Vagina (tissue), 2 donors: Measurements from ENCODE around the gene CHST10. TPM values are rescaled to one million over a fixed set of nuclear protein-coding genes. Genes with fewer than 3 reads are reported as not detected.

ENCODE experiments used
- DNase-seq, 2 donors: peaks; one replicate each; pipeline ENCODE4 v3.0.0-alpha.2; 2017; ENCODE audit errors: extremely low spot score in 2 of 2
- H3K27ac ChIP-seq: fragments of 200-600 bp; sonication (generic); one replicate; pipeline ENCODE4 v1.5.1; 2019
- H3K27me3 ChIP-seq: fragments of 200-600 bp; sonication (generic); one replicate; pipeline ENCODE4 v1.5.1; 2019
- H3K36me3 ChIP-seq, 2 donors: fragments of 200-600 bp; sonication (generic); one replicate each; pipeline ENCODE4 v1.5.1; 2017 to 2019
- H3K4me1 ChIP-seq: fragments of 200-600 bp; sonication (generic); one replicate; pipeline ENCODE4 v1.5.1; 2019
- H3K4me3 ChIP-seq, 2 donors: fragments of 200-600 bp; sonication (generic); 1 replicate in 1 of 2; 2 replicates in 1 of 2; pipeline ENCODE4 v1.5.1; 2016 to 2019
- H3K9me3 ChIP-seq: fragments of 200-600 bp; sonication (generic); one replicate; pipeline ENCODE4 v1.5.1; 2019
- POLR2A ChIP-seq, 2 donors: fragments of 450-650 bp; IDR thresholded peaks; one replicate each; pipeline ENCODE4 v1.6.1; 2017; ENCODE audit warnings: antibody characterized with exemption in 2 of 2, mild to moderate bottlenecking in 2 of 2, moderate library complexity in 2 of 2
- POLR2AphosphoS5 ChIP-seq, 2 donors: sonication (generic); formaldehyde crosslinking; IDR thresholded peaks; one replicate each; pipeline ENCODE4 v1.9.0; 2017; ENCODE audit warnings: antibody characterized with exemption in 2 of 2, mild to moderate bottlenecking in 2 of 2, low read depth in 1 of 2; ENCODE audit not compliant: insufficient read depth in 1 of 2
- intact Hi-C: fragments of 100-400 bp; cut with DNase I; formaldehyde crosslinking; loops from one replicate; pipeline ENCODE4 v1.15.1; 2023
- total RNA-seq: library from RNA; depleted of rRNA; stranded (reverse); fragments of >200 nt; gene quantifications from one replicate; pipeline ENCODE4 v1.2.3, GENCODE V29; 2016
- TF ChIP-seq, protein P1 (sequence below), 3 experiments: fragments of 450-650 bp in 2 of 3; fragments of 200-600 bp in 1 of 3; sonication (generic) in 1 of 3; IDR thresholded peaks; one replicate each; pipeline ENCODE4 v1.5.1; 2017 to 2019; ENCODE audit warnings: antibody characterized with exemption in 3 of 3, mild to moderate bottlenecking in 2 of 3, moderate library complexity in 2 of 3

The CHST10 gene
- total RNA-seq, 1 donor from 2014 or later = 5.6 TPM

- intact Hi-C loops = no loop called here
- no peaks in the 10 kb centered on the region for H3K4me1 ChIP-seq
- H3K27ac ChIP-seq = no peak overlapping the region
- H3K36me3 ChIP-seq = no peaks in the 10 kb centered on the region
- H3K27me3 ChIP-seq = no peaks in the 10 kb centered on the region
- no peak overlapping the region for H3K4me3 ChIP-seq
- peak in 1 of 2 donors; percentile 27 for DNase-seq
- no peak for TF ChIP-seq POLR2AphosphoS5 (IDR thresholded peaks at IDR 0.05; ENCODE audit: insufficient read depth in 1 of 2, low read depth in 1 of 2)
- no peaks in the 10 kb centered on the region for H3K9me3 ChIP-seq
Measured at GRCh38 chr2:100423631-100424030, 6.2 kb upstream of the CHST10 start.

GRCh38 chr2:100422320-100423055 is 5.0 kb upstream of the CHST10 start:
- H3K4me3 ChIP-seq = no peak overlapping the region
- intact Hi-C loops = no loop called here
- H3K36me3 ChIP-seq = no peaks in the 10 kb centered on the region

DNA sequence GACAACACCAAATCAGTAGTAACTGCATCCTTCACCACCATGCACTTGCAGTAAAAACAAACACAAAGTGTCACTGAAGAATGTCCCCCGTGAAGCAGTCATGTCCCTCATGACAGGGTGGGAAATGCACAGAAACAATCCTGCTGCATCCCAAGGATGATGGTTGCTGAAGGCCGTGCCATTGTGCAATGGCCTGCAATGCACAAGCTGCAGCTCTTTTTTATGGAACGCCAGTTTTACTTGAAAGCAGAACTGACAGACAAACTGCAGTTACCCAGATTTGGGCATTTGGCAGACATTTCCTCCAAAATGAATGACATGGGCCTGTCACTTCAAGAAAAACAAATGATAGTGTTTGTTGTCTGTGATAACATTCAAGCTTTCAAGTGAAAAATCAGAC is 2.4 kb upstream of the CHST10 start:
- H3K4me3 ChIP-seq = no peak overlapping the region
- TF ChIP-seq POLR2A (IDR thresholded peaks at IDR 0.05) (no peak), POLR2AphosphoS5 (IDR thresholded peaks at IDR 0.05; ENCODE audit: insufficient read depth in 1 of 2, low read depth in 1 of 2) (no peak)
- TF ChIP-seq, protein P1, sequence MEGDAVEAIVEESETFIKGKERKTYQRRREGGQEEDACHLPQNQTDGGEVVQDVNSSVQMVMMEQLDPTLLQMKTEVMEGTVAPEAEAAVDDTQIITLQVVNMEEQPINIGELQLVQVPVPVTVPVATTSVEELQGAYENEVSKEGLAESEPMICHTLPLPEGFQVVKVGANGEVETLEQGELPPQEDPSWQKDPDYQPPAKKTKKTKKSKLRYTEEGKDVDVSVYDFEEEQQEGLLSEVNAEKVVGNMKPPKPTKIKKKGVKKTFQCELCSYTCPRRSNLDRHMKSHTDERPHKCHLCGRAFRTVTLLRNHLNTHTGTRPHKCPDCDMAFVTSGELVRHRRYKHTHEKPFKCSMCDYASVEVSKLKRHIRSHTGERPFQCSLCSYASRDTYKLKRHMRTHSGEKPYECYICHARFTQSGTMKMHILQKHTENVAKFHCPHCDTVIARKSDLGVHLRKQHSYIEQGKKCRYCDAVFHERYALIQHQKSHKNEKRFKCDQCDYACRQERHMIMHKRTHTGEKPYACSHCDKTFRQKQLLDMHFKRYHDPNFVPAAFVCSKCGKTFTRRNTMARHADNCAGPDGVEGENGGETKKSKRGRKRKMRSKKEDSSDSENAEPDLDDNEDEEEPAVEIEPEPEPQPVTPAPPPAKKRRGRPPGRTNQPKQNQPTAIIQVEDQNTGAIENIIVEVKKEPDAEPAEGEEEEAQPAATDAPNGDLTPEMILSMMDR (IDR thresholded peaks at IDR 0.05) = no peak
- intact Hi-C loops = no loop called here
- peak in 1 of 2 donors; percentile 71 for DNase-seq
- H3K36me3 ChIP-seq = no peaks in the 10 kb centered on the region
- H3K27ac ChIP-seq = no peak overlapping the region
- H3K27me3 ChIP-seq = no peaks in the 10 kb centered on the region
- no peaks in the 10 kb centered on the region for H3K9me3 ChIP-seq
- peaks cover 28% of the 10 kb centered on the region for H3K4me1 ChIP-seq

More at GRCh38 chr2:100422320-100423055, 5.0 kb upstream of the CHST10 start:
- H3K27ac ChIP-seq = no peak overlapping the region
- H3K9me3 ChIP-seq = no peaks in the 10 kb centered on the region
- H3K4me1 ChIP-seq = peaks cover 8% of the 10 kb centered on the region
- DNase-seq = peak in 1 of 2 donors; percentile 11
- no peaks in the 10 kb centered on the region for H3K27me3 ChIP-seq
- TF ChIP-seq POLR2AphosphoS5 (IDR thresholded peaks at IDR 0.05; ENCODE audit: insufficient read depth in 1 of 2, low read depth in 1 of 2) (no peak), POLR2A (IDR thresholded peaks at IDR 0.05) (no peak)
- TF ChIP-seq, protein P1 (IDR thresholded peaks at IDR 0.05) = no peak

DNA sequence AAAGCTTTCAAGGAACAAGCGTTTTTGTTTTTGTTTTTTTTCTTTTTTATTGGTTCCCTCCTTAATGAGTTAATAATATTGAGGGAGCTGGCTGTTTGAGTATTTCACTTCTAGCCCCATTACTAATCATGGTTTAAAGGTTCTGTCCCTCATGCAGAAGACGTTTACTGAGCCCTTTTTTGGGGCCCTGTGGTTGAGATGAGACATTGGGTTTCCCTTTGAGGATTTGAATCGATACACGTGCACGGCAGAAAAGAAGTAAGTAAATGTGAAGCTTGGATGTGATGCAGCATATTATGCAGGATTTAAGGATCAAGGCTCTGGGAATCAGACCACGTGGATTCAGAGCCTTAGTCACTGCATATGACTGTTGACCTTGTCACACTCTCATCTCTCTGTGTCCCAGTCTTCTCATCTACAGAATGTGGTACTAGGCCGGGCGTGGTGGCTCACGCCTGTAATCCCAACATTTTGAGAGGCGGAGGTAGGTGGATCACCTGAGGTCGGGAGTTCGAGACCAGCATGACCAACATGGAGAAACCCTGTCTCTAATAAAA is 1.0 kb upstream of the CHST10 start:
- intact Hi-C loops = no loop called here

GRCh38 chr2:100417711-100418124 is 250 bp upstream of the CHST10 start:
- Histone ChIP-seq H3K9me3 (no peaks in the 10 kb centered on the region), H3K36me3 (peaks cover 0 to 6% of the 10 kb centered on the region in 2 donors), H3K27me3 (no peaks in the 10 kb centered on the region), H3K4me3 (peak overlapping the region; percentile 73 to 76), H3K4me1 (peaks cover 30% of the 10 kb centered on the region), H3K27ac (peak overlapping the region; percentile 79)
- DNase-seq = no peak
- TF ChIP-seq POLR2A (IDR thresholded peaks at IDR 0.05) (no peak), POLR2AphosphoS5 (IDR thresholded peaks at IDR 0.05; ENCODE audit: insufficient read depth in 1 of 2, low read depth in 1 of 2) (no peak)
- TF ChIP-seq, protein P1 (IDR thresholded peaks at IDR 0.05) = no peak
- intact Hi-C loops = no loop called here

More for the DNA sequence above, 1.0 kb upstream of the CHST10 start:
- Histone ChIP-seq H3K4me1 (peaks cover 30% of the 10 kb centered on the region), H3K9me3 (no peaks in the 10 kb centered on the region), H3K27me3 (no peaks in the 10 kb centered on the region), H3K36me3 (peaks cover 0 to 6% of the 10 kb centered on the region in 2 donors), H3K4me3 (no peak overlapping the region), H3K27ac (no peak overlapping the region)
- DNase-seq = no peak
- no peak for TF ChIP-seq POLR2A (IDR thresholded peaks at IDR 0.05)
- TF ChIP-seq, protein P1 (IDR thresholded peaks at IDR 0.05) = no peak
